HG02938 (cell line): ENCODE data around the gene CUEDC1.

ENCODE experiments used
- ATAC-seq: cut with Tn5 transposase; IDR thresholded peaks from one replicate; pipeline ENCODE4 v1.9.1; 2021; ENCODE audit warnings: mild to moderate bottlenecking, moderate library complexity; ENCODE audit not compliant: unreplicated experiment

Gene CUEDC1

DNA sequence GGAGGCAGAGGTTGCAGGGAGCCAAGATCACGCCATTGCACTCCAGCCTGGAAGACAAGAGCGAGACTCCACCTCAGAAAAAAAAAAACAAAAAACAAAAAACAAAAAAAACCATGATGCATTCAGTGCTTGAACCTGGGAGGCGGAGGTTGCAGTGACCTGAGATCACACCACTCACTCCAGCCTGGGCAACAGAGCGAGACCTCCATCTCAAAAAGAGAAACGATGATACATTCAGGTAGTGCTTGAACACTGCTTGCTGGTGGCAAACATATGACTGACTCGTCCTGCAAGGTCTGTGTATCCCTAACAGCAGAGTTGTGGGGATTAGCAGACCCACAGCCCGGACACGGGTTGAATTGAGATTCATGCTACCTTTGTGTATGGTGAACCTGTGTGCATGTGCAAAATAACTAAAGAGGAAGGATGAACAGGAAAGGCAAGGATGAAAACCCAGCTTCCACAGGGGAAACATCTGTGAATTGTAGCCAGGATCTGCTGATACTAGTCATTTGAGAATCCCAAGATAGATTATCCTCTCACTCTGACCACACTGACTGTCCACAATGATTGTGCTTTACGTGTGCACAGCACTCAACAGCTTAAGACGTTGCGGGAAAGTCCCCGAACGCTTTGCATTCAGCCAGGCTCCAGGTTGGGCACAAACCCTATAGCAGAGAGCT, 53.0 kb downstream of the CUEDC1 start:
- peak; percentile 58 for ATAC-seq

DNA sequence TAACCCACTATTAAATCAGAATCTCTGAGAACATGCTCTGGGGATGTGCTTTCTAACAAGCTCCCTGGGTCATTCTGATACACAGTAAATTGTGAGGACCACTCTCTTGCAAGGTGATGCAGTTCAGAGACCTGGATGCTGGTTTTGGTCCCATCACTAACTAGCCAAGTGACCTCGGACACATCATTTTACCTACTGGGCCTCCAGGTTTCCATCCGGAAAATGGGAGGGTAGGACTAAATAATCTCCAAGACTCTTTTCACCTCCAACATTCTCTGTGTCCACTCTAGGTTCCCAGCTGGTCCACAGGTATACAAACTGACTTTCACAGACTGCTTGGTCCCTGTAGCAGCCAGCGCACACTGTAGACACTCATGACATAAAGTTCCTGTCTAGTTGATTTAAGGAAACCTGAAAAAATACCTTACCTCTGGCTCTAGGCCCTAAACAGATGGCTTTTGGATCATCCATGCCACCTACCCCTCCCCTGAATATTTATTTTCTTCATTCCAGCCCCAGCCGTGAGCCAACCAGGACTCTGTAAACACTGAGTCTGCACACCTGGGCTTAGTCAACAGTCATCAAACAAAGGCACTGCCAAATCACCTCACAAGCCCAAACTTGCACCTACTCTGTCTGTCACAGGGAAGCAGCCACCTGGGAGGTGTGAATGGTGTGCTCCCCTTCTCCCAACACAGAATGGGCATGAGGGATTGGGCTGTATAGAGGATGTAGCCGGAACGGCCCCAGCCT, 54.0 kb downstream of the CUEDC1 start:
- ATAC-seq = no peak

DNA sequence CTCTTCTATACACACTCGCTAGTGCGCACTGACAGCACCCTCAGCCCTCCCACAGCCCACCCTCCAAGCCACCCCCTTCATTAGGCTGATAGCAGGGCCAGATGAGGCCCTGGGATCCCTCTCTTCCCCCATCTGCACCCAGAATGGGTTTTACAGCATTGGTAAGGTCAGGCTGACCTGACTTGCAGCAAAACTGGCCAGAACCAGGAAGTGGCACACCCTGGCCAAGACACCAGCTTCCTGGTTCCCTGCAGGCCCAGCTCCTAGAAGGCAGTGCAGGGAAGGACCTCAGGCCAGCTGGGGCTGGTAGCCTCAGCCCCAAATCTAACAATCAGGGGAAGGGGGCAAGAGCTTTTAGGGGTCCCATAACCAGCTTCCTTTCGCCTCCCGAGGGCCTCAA, 55.4 kb downstream of the CUEDC1 start:
- ATAC-seq = no peak

DNA sequence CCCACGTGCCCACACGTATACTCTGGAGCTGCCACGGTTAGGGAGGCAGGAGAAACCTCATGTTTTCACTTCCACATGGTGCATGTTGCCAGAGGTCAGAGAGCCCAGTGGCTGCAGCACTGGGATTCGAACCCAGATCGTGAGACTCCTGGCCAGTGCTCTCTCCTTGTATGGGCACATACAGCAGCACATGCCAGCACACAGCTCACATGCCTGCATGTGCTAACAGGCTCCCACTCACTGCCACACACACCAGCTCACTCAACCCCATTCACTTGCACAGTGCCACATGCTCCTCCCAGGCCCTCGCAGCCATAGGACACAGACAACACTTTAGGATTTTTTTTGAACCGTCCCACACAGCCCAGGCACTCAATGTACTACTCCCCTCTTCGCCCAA, 55.8 kb downstream of the CUEDC1 start:
- no peak for ATAC-seq

DNA sequence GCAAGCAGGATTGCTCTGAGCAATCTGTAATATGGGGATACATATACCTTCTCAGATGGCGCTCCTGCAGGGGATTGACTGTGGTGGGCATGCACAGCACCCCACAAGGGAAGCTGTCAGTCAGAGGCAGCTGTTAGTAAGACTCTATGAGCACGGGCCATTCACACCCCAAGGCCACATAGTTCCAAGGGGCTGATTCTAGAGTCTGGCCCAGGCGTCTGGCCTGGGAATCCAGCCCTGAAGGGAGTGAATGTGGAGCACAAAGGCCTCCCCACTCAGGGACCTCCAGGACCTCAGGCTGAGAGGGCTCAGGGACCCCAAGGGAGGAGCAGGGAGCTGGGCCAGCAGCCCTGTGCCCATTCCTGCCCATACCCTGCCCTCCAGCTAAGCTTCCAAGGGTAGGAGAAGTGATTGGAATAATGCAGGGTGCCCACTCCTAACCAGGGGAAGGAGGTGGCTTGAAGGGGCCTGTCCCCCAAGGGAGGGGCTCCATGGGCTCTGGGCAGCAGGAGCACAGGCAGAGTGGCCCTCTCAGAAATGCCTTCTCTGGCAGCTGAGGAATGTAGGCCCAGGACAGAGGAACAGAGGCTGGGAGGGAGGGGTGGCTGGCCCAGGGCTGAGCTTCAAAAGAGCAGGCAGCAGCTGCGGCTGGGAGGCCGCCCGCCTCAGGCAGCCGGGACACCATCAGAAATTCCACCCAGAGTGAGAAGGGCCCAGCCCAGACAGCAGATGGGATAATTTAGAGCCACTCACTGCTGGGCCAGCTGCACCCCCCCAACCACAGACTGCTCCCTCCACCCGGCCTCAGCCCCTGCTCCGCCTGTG, 56.5 kb downstream of the CUEDC1 start:
- no peak for ATAC-seq

DNA sequence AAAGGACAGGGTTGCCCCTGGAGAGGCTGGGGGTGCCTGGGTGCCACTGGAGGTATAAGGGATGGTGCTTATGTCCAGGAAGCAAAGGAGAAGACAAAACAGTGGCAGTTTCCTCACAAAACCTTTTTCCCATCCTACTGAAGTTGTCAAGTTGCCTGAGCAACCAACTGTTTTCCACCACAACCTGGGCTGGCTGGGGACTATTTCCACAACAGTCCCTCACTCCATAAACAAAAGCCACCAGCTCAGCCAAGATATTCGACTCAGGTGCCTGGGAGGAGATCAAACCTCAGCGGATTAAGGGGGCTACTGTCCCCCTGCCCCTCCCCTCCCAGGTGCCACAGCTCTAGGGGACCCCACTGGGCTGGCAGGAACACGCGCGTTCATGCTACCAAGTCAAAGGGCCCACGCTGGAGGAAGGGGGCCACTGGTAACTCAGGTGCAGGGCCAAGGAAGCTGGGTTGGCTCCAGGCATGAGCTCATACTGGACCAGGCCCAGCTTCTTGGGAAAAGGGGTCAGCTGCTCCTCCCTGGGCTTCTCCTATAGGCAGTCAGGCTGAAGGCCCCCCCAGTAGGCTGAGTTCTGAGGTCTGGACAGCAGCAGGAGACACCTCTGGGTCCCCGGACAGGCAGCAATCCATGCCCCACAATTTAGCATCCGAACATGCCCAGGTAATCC, 59.7 kb downstream of the CUEDC1 start:
- ATAC-seq = no peak

DNA sequence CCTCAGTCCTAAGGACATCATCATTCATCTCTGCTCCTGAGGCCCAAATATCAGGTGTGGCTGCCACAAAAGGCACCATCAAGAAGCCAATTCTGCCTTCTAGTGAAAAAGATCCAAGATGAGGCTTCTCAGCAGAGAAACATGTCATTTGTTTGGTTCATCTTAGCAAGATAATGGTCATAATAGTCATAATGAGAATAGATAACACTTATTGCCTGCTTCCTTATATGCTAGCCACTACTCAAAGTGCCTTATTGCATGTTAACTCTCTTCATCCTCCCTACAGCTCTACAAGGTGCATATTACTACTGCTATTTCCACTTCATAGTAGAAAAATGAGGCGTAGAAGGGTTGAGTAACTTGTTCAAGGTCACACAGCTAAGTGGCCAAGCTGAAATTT, 60.4 kb downstream of the CUEDC1 start:
- ATAC-seq = no peak

DNA sequence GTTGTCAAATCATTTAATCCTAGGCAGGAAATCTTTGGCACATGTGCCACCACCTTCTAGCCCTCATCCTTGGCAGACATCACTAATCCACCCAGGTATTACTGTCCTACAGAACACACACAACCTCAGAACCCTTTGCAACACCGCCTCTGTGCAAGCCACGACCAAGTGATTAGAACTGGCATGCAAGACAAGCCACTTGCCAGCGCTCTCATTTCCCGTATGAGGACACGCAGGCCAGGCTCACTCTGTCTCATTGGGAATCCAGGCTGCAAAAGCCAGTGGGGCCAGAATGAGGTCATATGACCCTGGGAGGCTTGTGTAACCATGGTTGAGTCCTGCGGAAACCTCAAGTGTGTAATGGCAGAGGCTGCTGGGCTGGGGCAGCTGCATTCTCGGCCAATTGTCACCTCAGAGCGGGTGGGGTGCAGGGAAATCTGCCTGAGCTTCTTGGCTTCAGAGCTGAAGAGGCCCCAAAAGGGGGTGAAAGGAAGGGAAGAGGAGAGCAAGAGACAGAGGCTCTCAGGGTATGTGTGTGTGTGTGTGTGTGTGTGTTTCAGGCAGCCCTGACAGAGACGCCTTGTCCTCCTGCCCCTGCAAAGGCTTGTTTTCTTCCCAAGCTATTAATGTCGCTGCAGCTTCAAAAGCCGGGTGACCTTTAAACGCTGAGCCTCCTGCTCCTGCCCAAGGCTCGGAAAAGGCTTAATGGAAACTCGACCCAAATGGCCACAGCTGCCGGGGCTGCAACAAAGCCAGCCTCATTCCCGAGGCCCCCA, 62.2 kb downstream of the CUEDC1 start:
- no peak for ATAC-seq

DNA sequence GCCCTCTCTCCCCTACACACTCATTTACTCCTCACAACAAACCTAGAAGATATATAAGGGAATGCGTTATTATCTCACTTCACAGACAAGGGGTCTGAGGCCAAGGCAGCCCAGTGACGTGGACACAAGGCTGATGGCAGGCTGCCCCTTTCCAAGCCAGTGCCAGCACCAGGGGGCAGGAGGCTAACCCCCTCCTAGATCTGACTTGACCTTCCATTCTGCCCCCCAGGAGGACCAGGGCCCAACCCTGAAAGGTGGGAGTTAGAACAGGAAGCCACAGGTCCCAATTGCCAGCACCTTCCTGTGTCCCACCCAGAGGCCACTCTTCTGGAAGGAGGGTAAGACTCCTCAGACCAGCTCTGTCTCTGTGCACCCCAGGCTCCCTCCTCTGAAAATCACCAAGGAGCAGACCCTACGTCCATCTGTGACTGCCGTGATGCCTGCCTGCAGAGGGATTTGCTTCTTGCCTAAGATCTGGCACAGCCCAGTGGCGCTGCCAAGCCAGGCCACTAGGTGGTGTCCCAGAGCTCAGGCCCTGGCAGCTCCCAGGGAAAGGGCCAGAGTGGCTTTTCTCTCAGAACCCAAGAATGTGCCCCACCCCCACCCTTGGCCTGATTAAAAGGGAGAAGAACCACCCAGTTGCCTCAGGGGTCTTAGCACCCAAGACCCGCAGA, 62.9 kb downstream of the CUEDC1 start:
- no peak for ATAC-seq

DNA sequence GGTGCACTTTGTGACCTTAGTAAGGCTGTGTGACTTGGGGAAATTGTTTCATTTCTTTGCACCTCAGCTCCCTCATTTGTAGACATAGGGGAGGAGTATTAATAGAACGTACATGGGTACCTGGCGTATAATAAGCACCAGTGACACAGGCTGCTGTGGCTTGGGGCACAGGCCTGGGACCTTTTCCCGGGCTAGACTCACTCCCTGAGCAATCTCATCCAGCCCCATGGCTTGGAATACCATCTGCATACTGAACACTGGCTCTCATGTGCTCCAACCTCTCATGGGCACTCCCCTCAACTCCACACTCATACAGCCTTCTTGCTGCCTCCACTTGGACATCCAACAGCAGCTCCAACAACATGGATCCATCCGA, 64.4 kb downstream of the CUEDC1 start:
- no peak for ATAC-seq

DNA sequence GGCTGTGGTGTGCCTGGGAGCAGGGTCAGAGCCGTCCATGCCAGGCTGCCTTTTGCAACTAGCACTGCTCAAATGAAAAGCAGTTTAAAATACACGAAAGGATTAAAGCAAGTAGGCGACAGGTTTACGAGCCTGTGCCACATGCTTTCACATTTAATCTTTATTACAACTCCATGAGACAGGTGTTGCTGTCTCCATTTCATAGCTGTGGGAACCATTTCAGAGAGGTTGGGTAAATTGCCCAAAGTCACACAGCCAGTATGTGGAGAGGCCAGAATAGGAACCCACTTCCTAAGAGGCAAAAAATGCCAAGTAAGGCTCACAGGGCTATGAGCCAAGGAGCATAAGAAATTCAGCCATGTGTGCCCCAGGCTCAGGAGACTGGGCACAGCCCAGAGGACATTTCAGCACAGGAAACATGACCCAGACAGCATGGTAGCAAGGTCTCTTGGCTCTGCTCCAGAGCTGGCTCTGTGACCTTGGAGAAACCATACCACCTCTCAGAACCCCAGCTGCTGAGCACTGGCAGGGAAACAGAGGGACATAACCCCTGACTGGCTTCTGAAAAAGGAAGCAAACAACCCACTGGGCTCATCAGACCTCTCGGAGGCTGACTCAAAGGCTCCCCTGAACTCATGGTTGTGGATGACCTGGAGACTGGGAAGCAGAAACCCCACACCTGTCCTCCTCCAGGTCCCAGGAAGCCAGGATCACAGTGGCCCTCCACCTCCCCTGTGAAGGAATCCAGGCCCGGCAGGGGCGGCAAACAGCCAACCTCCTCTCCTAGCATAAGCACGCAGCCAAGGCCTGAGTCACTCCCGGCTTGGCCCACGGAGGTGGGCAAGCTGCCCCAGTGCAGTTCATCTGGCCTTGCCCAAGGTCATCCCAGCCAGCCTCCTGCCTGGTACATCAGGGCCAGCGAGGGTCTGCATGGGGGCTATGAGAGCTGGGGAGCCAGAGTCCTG, 65.0 kb downstream of the CUEDC1 start:
- ATAC-seq = no peak

DNA sequence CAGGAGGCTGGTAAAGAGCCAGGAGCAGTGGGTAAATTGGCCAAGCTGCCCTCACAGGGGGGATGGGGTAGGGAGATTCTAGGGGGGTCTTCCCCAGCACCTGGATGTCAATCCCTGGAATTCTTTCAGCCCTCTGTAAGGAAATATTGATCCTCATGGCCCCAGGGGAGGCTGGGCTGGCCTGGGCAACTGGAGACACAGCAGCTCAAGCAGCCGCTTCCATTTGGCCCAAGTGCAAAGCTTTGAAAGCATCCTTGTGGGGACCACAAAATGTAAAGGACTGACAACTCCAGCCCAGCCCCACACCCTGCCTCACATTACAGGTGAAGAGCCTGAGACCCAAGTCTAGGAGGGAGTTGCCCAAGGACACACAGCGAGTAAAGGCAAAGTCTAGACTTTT, 66.0 kb downstream of the CUEDC1 start:
- ATAC-seq = no peak

DNA sequence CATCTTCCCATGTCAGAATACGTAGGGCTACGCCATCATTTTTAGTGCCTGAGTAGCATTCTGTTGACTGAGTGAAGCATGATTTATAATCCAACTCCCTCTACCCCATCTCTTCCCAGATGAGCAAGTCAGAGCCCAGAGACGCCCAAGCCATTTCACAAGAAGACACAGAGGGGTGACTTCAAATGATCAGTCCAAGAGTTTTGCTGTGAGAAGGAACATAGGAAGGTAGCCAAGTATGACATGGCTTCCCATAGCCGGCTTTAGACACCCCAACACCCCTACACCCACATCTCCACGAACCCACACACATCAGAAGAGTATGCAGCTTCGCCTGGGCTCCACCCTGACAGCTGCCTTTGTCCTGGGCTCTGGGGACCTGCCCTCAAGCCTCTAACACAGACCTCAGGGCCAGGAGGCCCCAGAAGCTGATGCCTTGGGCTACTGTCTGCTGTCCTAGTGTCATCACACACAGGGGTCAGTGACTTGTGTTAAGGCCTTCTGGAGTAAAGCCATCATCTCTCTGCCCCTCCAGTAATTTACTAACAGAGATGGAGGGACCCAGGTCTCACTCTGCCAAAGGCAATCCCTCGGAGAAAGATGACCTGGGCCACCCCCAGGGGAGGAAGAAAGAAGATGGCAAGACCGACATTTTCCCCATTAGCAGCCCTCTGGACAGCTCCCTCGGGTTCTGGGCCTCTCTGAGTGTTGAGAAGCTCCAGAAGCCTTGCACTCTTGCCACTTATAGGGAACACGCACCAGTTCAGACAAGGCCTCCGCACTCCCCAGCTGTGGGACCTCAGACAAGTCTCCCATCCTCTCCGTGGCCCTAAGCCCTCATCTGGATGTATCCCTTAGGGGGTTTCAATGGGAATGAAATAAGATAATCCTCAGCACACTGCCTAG, 66.6 kb downstream of the CUEDC1 start:
- ATAC-seq = no peak

DNA sequence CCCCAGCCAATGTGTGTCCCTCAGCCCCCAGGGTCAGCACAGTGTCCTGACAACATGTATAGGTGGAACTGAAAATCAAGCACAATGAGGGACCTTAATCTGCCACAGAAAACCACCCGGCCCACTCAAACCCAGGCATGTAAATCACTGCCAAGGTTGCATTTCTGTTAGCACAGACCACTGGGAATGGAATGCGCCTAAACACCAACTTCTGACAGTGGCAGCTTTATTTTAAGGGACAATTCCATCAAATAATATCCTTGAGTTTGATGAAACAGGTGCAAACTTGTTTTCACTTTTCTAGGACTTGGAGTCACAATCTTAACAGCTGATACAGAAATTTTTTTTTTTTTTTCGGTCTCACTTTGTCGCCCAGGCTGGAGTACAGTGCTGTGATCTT, 68.1 kb downstream of the CUEDC1 start:
- ATAC-seq = no peak

DNA sequence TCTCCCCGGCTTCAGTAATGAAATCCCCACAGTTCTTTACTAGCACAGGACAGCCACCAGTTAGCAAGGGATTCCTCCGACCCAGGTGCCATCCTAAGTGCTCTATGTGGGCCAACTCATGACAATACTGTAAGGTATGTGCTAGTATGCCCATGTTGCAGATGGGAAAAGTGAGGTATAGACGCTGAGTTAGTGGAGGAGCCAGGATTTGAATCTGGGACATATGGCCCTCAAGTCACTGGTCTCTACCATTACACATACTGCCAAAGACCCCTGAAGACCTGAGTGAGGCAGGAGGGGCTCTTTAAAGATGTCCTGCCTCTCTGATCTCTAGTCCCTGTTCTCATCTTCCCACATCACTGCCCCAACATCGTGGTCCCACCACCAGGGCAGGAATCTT, 69.2 kb downstream of the CUEDC1 start:
- ATAC-seq = no peak

DNA sequence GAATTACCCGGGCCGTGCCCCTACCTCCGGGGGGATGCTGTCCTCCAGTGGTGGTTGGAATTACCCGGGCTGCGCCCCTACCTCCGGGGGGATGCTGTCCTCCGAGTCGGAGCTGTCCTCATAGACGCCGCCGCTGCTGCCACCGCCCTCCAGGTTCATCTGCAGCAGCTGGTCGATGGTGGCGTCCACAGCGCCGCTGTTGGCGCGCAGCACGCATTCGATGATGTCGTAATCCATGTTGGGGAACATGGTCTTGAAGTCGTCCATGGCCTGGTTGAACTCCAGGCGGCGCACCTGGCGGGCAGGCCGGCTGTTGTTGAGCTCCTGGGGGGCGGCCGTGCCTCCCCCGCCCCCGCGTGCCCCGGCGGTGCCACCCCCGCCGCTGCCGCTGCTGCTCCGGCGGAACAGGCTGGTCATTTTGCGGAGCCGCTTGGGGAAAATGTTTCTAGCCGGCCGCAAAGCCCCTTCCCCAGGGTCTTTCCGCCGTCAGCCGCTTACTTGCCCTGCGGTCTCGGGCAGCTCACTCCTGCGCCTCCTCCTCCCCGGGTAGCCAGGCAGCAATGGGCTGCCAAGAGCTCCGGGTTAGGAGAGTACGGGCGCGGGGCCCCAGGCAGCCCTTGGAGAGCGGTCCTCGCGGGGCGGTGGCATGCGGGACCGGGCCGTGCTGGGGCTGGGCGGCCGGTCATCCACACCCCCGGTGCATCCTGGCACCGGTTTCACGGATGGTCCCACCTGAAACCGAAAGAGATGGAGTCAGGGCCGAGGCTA, 69.9 kb downstream of the CUEDC1 start:
- ATAC-seq = no peak

DNA sequence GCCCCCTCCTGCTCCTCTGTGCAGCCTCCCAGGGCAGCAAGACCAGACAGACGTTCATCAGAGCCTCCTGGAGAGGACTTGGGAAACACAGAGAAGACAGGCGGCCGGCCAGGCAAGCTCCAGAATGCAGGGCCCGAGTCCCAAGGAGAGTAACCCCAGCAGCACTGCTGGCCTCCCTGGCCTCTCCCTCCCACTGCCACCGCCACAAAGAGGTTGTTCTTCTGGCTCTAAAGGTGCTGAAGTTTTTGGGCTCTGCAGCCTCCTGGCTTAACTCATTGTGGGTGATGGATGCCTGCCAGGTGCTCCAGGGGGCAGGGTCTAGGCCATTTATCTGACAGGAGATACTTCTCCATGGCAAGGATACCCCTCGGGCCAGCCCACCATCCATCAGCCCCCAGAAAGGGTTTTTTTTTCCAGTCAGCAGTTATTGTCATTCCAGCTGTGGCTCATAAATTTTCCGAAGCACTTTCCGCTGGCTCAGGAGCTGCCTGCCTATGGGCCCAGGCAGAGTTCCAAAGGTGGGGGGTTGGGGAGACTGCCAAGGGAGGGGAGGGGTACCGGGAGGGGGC, 73.3 kb downstream of the CUEDC1 start:
- ATAC-seq = no peak
